OCI-LY7 (cell line): ENCODE data around the gene RBM17.

Source experiments
- EZH2phosphoT487 ChIP-seq: fragments of 200-600 bp; sonication (generic); IDR thresholded peaks from 2 replicates; pipeline ENCODE4 v1.6.1; 2018; ENCODE audit warnings: low read depth, borderline replicate concordance, mild to moderate bottlenecking, mixed run types, antibody characterized with exemption, low read length, moderate library complexity, mixed read lengths
- TF ChIP-seq, protein P1 (sequence below): fragments of 200-600 bp; sonication (generic); conservative IDR thresholded peaks from 2 replicates; pipeline ENCODE4 v1.5.1; 2014; ENCODE audit warnings: mild to moderate bottlenecking, antibody characterized with exemption, low read length, moderate library complexity, mixed read lengths

DNA sequence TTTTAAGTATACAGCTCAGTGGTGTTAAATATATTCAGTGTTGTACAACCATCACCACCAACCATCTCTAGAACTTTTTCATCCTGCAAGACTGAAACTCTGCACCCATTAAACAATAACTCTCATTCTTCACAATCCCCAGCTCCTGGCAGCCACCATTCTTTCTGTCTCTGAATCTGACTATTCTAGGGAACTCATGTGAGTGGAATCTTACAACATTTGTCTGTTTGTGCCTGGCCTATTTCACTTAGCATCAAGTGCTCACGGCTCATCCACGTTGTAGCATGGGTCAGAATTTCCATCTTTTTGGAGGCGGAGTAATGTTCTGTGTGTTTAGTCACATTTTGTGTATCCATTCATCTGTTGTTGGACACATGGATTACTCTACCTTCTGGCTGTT lies 73.1 kb downstream of the RBM17 start:
- TF ChIP-seq, protein P1, sequence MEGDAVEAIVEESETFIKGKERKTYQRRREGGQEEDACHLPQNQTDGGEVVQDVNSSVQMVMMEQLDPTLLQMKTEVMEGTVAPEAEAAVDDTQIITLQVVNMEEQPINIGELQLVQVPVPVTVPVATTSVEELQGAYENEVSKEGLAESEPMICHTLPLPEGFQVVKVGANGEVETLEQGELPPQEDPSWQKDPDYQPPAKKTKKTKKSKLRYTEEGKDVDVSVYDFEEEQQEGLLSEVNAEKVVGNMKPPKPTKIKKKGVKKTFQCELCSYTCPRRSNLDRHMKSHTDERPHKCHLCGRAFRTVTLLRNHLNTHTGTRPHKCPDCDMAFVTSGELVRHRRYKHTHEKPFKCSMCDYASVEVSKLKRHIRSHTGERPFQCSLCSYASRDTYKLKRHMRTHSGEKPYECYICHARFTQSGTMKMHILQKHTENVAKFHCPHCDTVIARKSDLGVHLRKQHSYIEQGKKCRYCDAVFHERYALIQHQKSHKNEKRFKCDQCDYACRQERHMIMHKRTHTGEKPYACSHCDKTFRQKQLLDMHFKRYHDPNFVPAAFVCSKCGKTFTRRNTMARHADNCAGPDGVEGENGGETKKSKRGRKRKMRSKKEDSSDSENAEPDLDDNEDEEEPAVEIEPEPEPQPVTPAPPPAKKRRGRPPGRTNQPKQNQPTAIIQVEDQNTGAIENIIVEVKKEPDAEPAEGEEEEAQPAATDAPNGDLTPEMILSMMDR = no peak
- TF ChIP-seq EZH2phosphoT487 = no peak
